Ramos (cell line): ENCODE measurements around the gene BAG1.

Experiments used
- in situ Hi-C: fragments of 300-500 bp; cut with MboI; formaldehyde crosslinking; loops from one replicate; pipeline ENCODE4 v1.14.3; 2022; ENCODE audit warnings: low sequenced_read_pairs; ENCODE audit not compliant: unreplicated experiment

BAG1 gene

DNA sequence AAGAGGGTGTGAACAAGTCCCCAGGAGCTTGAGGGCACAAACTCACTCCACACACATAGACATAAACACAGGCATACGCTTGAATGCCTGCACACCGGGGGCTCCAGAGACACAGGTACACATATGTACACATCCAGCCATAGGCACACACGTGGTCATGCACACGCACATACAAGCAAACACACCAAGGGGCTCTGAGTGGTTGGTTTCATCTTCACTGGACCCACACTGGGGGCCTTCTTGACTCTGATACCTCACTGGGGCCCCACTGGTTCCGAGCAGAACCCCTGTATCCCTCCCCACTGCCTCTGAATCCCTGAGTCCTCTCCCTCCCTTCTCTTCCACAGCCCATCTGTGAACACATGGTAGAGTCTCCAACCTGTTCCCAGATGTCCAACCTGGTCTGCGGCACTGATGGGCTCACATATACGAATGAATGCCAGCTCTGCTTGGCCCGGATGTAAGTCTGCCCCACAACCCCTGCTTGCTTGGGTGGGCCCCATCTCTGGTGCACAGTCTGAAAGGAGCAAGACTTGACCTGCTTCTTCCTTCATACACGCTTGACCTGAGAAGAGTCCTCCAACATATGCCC is 18.1 kb downstream of the BAG1 start:
- in situ Hi-C loops, result loop anchor here (25.0 kb wide), 1 partner anchor 859 kb away; the partner anchor contains the start of gene ACO1

GRCh38 chr9:33245341-33245740 is 19.2 kb downstream of the BAG1 start:
- in situ Hi-C loops, result loop anchor here (25.0 kb wide), 1 partner anchor 858 kb away; the partner anchor contains the start of gene ACO1

DNA sequence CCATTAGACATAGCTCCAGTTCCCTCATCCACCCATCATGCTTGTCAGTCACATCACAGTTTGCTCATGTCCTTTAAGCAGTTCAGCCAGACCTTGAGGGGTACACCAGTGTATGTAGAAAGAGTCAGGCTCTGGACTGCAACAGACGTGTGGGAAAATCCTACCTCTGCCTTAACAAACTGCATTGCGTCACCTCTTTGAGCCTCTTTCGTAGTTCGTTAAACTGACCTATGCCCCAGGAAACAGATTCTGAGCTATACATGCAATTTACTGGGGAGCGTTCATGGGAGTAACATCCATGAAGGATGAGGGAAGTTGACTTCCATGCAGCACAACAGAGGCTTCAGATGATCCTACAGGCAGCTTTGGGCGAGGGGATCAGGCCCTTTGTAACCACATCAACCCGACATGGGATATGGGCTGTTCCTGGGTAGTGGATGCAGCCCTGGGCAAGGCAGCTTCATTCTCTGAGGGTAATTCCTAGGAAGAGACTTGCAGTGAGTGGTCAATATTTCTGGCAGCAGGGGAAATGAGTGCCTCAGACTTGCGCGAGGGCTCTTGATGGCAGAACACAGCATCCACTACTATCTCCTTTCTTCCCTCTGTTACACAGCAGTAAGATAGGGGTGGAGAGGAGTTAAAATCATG is 20.2 kb downstream of the BAG1 start:
- in situ Hi-C loops, result loop anchor here (25.0 kb wide), 1 partner anchor 857 kb away; the partner anchor contains the start of gene ACO1

DNA sequence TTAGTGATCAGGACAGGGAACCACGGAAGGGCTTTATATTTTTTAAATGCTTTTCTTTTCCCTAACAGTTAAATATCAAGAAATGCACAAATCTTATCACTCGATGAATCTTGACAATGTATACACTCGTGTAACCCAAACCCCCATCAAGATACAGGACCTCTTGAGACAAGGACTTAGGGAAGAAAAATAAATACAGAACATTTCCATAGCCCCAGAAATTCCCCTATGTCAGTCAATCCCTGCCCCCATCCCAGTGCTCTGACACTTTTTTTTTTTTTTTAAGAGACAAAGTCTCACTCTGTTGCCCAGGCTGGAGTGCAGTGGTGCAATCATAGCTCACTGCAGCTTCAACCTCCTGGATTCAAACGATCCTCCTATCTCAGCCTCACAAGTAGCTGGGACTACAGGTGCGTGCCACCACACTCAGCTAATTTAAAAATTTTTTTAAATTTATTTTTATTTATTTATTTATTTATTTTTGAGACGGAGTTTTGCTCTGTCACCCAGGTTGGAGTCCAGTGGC is 21.8 kb downstream of the BAG1 start:
- in situ Hi-C loops, result loop anchor here (25.0 kb wide), 1 partner anchor 855 kb away; the partner anchor contains the start of gene ACO1

GRCh38 chr9:33241298-33241697 is 23.2 kb downstream of the BAG1 start:
- in situ Hi-C loops, result loop anchor here (25.0 kb wide), 1 partner anchor 854 kb away; the partner anchor contains the start of gene ACO1

DNA sequence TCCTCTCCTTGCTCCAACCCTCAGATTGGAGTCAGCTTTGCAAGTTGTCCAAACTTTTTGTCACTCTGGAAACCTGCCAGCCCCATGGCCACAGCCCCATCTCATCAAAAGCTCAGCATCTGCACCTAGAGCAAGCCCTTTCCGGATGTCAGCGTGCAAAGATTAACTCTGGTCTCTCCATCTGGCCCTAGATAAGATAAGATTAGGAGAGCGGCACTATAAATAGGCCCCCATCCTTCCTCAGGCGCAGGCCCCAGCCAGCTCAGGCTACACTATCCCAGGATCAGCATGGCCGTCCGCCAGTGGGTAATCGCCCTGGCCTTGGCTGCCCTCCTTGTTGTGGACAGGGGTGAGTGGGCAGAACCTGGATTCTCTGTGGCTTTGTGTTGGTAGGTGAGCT is 24.6 kb downstream of the BAG1 start, which contains the start of gene SPINK4:
Gene SPINK4 (plus strand): TSS at position 247 of the 400 bp plus-strand sequence. CDS start 42 bp downstream, at position 289.
- in situ Hi-C loops, result loop anchor here (25.0 kb wide), 1 partner anchor 853 kb away; the partner anchor contains the start of gene ACO1

DNA sequence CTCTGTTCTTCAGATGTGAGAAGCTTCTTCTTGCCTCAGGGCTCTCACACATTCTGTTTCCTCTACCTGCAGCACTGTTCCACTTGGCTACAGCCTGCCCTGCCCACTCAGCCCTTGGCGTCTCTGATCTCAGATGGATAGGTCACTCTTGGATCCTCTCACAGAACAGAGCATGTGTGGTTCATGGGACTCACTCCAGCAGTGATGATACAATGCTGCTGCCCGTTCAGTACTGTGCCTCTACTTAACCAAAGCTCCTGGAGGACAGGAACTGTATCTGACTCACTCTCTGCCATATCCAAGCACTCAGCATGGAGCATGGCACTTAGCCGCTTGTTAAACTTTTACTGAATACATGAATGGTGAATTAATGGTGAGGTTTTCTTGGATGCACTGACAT is 27.9 kb downstream of the BAG1 start:
- in situ Hi-C loops, result loop anchor here (25.0 kb wide), 1 partner anchor 849 kb away; the partner anchor contains the start of gene ACO1

DNA sequence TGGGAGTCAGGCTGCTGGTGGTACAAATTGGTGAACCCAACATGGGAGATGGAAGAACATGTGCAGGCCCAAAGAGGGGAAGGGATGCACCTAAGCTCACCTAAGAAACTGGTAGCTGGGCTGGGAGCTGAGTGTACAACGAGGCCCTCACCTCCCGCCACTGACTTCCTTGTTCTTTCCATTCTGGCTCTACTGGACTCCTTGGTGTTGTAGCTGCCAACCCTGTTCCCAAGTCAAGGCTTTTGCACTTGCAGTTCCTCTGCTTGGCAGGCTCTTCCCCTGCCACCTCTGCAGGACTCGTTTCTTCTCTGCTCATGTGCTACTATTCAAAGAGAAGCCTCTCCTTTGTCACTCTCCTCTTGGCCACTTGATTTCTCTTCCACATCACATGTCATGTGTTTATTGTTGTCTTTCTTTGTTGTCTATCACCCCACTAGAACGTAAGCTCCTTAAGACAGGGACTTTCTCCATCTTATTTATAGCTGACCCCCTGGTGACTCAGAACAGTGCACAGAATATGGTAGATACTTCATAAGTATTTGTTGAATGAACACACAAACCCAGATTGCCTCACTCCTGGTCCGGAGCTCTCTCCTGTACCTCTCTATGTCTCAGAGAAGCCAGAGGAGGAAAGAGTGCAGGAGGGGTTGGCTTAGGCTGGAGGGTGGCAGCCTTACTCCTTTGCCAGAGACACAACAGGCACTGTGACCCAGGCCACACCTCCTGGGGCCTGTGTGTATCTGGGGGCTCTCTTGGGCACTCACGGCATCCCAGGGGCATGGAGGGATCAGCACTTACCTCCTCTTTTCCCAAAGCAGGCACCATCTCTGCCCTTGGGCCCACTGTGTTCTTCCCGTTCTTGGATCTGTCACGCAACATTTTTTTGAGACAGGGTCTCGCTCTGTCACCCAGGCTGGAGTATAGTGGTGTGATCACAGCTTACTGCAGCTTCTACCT is 29.7 kb downstream of the BAG1 start:
- in situ Hi-C loops, result loop anchor here (25.0 kb wide), 1 partner anchor 847 kb away; the partner anchor contains the start of gene ACO1

- in situ Hi-C loops, result loop anchor here (25.0 kb wide), 1 partner anchor 846 kb away; the partner anchor contains the start of gene ACO1
These were observed 30.7 kb downstream of the BAG1 start for GRCh38 chr9:33233626-33234342.

DNA sequence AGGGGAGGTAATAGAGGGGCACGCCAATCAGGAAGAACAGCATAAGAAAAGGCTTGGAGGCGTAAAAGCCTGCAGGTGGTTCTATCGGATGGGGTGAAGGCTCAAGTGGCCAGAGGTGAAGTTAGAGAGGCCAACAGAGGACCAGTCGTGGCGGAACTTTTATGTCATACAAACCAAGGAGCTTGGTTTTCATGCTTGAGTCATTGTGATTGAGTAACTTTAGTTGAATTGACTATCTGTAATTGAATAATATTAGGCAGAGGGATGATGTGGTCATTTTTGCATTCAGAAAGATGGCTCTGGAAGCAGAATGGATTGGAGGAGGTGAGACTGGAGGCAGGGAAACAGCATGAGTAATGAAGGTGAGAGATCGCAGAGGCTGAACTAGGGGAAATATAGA is 31.7 kb downstream of the BAG1 start:
- in situ Hi-C loops, result loop anchor here (25.0 kb wide), 1 partner anchor 846 kb away; the partner anchor contains the start of gene ACO1

GRCh38 chr9:33231623-33231942 is 32.9 kb downstream of the BAG1 start:
- in situ Hi-C loops, result loop anchor here (25.0 kb wide), 1 partner anchor 844 kb away; the partner anchor contains the start of gene ACO1

DNA sequence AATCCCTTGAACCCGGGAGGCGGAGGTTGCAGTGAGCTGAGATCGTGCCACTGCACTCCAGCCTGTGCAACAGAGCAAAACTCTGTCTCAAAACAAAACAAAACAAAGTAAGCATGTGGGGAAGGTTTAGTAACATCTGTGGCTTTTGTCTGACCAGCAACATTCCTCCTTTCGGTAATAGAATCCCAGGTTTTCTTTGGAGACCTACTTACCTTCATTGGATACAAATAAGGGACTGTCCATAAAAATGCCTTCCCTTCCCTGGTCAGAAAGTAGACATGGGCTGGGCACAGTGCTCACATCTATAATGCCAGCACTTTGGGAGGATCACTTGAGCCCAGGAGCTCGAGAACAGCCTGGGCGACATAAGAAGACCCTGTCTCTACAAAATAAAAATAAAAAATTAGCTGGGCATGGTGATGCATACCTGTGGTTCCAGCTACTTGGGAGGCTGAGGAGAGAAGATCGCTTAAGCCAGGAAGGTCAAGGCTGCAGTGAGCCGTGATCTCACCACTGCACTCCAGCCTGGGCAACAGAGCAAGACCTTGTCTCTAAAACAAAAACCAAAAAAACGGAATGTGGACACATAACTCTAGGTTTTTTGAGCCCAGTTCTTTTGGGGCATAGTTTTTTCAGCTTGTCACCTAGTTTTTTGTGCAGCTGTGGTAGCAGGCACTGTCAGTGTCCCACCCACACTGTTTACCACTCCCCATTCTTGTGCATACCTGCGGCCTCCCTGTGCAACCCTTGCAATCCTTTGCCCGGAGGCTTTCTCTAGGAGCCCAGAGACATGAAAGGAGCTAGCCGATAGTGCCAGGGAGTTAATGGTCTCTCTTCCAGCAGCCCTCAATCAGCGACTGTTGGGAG is 33.5 kb downstream of the BAG1 start:
- in situ Hi-C loops, result loop anchor here (25.0 kb wide), 1 partner anchor 844 kb away; the partner anchor contains the start of gene ACO1

DNA sequence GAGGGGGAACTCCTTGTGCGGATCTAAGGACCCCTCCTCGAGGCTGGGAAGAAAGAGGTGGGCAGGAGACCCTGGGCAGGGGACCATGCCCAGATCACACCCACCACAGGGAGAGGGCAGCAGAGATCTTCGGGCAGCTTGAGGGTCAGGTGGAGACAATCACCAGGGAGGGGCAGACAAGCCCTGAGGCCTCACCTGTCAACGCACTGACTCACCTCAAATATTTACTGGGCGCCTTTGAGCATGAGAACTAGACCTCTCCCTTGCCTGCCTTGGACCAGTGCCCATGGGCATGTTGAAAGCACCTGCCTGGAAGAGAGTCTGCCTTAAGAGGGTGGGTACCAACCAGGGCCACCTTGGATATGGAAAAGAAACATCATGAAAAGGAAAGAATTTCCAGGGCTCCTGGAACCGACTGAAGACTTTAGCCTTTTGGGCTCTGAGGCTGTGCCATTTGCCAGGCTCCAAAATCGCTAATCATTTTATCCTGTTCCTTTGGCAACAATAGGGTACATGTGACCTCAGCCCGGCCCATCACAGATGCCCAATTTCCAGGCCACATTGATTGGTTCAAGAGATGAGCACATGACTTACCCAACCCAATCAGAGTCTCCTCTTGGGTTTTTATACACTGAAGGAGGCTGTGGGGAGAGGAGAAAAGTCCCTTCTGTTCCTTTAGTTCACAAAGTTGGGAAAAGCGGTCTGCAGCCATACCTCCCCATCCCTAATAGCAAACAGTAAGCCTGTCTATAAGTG is 35.0 kb downstream of the BAG1 start:
- in situ Hi-C loops, result loop anchor here (10.0 to 25.0 kb wide), 2 partner anchors 155 to 842 kb away; partner anchors contain the start of genes ACO1 and SMU1

GRCh38 chr9:33228606-33229005 is 35.9 kb downstream of the BAG1 start:
- in situ Hi-C loops, result loop anchor here (10.0 to 25.0 kb wide), 2 partner anchors 154 to 841 kb away; partner anchors contain the start of genes ACO1 and SMU1

GRCh38 chr9:33227741-33228140 is 36.8 kb downstream of the BAG1 start:
- in situ Hi-C loops, result loop anchor here (10.0 to 25.0 kb wide), 2 partner anchors 153 to 840 kb away; partner anchors contain the start of genes ACO1 and SMU1

DNA sequence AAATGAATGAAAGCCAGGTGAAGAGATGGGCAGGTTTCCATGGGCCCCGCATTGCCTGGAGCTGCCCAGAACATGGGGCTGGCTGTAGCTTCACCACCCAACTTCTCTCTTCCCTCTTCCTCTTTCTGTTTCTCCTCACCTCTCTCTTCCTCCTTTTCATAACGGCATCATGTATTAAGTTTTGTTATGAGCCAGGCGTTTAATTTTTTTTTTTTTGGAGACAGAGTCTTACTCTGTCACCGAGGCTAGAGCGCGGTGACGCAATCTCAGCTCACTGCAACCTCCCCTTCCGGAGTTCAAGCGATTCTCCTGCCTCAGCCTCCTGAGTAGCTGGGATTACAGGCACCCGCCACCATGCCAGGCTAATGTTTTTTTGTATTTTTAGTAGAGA is 37.5 kb downstream of the BAG1 start:
- in situ Hi-C loops, result loop anchor here (10.0 to 25.0 kb wide), 2 partner anchors 152 to 840 kb away; partner anchors contain the start of genes ACO1 and SMU1
